ENCODE data around the gene SLC39A5.
"Not testable (repeated sequence)": the region's sequence is repeated elsewhere in the genome, so short reads cannot be mapped to it uniquely, and the experiment has no call there.

GRCh38 chr12:56272468-56272867 lies 42.6 kb downstream of the SLC39A5 start:
- not testable (repeated sequence) for TF ChIP-seq CTCF (conservative IDR thresholded peaks at IDR 0.05); EZH2 (IDR thresholded peaks at IDR 0.05; ENCODE audit: low read depth)
